ENCODE measurements around the gene LILRB5. TPM values are rescaled to one million over a fixed set of nuclear protein-coding genes. Genes with fewer than 3 reads are reported as not detected.

Gene LILRB5
- total and polyA plus RNA-seq, 2 of the 8 experiments (the other 6 are each of a cell fraction or from before 2014, with no cell fraction given) = 0.05 TPM; not detected in 1

DNA sequence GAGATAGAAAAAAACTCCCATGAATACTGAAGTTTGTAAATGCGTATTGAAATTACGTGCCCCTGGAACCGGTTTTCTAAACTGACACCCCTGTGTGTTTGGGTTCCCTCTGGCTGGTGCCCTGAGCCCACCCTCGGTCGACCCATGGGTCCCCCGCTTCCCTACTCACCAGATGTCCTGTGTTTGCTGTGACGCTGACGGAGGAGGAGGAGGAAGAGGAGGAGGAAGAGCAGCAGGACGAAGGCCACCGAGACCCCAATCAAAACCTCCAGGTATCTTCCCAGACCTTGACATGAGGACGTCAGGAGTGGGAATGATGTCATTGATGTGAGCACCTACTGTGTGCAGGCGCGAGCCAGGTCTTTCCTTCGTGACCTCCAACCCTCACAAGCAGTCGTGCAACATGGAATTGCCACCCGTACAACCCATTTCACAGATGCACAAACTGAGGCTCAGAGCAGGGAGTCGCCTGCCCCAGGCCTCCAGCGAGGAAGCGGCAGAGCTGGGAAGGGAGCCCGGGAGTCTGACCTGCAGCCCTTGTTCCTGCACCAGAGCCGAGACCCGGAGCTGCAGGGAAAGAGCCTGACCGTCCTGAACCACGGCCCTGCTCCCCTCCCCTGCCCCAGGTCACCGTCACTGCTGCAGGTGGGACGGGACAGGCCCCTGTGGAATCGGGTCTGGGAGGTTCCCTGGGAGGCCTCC, 38.0 kb downstream of the LILRB5 start:
- Histone ChIP-seq H4K20me1 (replicated peaks in 1 of 2; ENCODE audit: control insufficient read depth in 1 of 2, insufficient read depth in 2 of 2, low read length in 2 of 2) (no peaks in the 10 kb centered on the region), H3K9me3 (ENCODE audit: insufficient read depth in 2 of 2, low read depth in 1 of 2, low read length in 1 of 2) (no peaks in the 10 kb centered on the region), H3K79me1 (ENCODE audit: low read depth, low read length) (no peaks in the 10 kb centered on the region), H3K36me3 (ENCODE audit: control insufficient read depth in 2 of 4, insufficient read depth in 4 of 4, low read length in 3 of 4) (no peaks in the 10 kb centered on the region), H2BK15ac (ENCODE audit: low read length) (no peak overlapping the region), H2BK12ac (ENCODE audit: low read depth, low read length) (no peak overlapping the region), H4K91ac (replicated peaks; ENCODE audit: insufficient read length, low read length) (no peak overlapping the region), H3K4me2 (ENCODE audit: insufficient read depth in 1 of 2, low read depth in 2 of 2, low read length in 2 of 2) (no peak overlapping the region), H4K8ac (ENCODE audit: extremely low read depth, insufficient read depth, low read length) (no peak overlapping the region), H2AFZ (ENCODE audit: low read length) (no peak overlapping the region), H3K23me2 (ENCODE audit: low read depth, low read length) (no peaks in the 10 kb centered on the region), H3K79me2 (ENCODE audit: control insufficient read depth in 1 of 2, insufficient read depth in 2 of 2, low read length in 2 of 2) (no peaks in the 10 kb centered on the region), H3K56ac (replicated peaks; ENCODE audit: insufficient read length, low read depth, low read length) (no peak overlapping the region), H3K4me1 (replicated peaks in 1 of 4; ENCODE audit: control insufficient read depth in 3 of 4, insufficient read depth in 4 of 4, low read length in 3 of 4) (peaks cover 0 to 1% (median 0%) of the 10 kb centered on the region in 4 experiments; a peak in 2 of 7 replicates), H3K9ac (replicated peaks in 1 of 4; ENCODE audit: extremely low read depth in 1 of 4, low read depth in 3 of 4, low read length in 3 of 4) (no peak overlapping the region), H3K23ac (ENCODE audit: insufficient read length) (no peak overlapping the region), H2BK20ac (ENCODE audit: low read length) (no peak overlapping the region), H3K27me3 (replicated peaks in 1 of 4; ENCODE audit: control insufficient read depth in 3 of 4, extremely low read depth in 1 of 4, insufficient read depth in 3 of 4, low read length in 3 of 4) (no peaks in the 10 kb centered on the region), H2BK5ac (ENCODE audit: low read depth, low read length) (no peak overlapping the region), H3K14ac (ENCODE audit: insufficient read length) (no peak overlapping the region), H2AK5ac (ENCODE audit: low read depth, low read length) (no peak overlapping the region), H3K27ac (ENCODE audit: low read depth, low read length) (no peak overlapping the region), H3K4ac (replicated peaks; ENCODE audit: insufficient read length, low read depth, low read length) (no peak overlapping the region), H3K4me3 (ENCODE audit: extremely low read depth in 1 of 4, insufficient read depth in 2 of 4, low read depth in 3 of 4, low read length in 4 of 4) (no peak overlapping the region), H4K5ac (ENCODE audit: insufficient read length, low read depth, low read length) (no peak overlapping the region), H3K18ac (ENCODE audit: extremely low read depth, low read length) (no peak overlapping the region), H2BK120ac (replicated peaks; ENCODE audit: low read depth, low read length) (no peak overlapping the region)
- FAIRE-seq (no peak), DNase-seq (ENCODE audit: low read depth in 1 of 2, low spot score in 2 of 2) (no peak)
- WGBS, 2 experiments (ENCODE audit: extremely low coverage in 1 of 2, insufficient coverage in 1 of 2, insufficient read length in 1 of 2, insufficient replicate concordance in 2 of 2, low coverage in 1 of 2, low lambda C conversion rate in 2 of 2, missing lambda C conversion rate in 1 of 2) = 88% methylated on average over 26 of the region's 27 CpGs; no CpG with 5 or more reads in 1 of the 2 experiments
- TF ChIP-seq SP2 (IDR thresholded peaks at IDR 0.05; ENCODE audit: low read length) = no peak
- TF ChIP-seq KDM1A (IDR thresholded peaks at IDR 0.05; ENCODE audit: borderline replicate concordance, low read length) = no peak
- no peak for TF ChIP-seq NRF1 (IDR thresholded peaks at IDR 0.05; ENCODE audit: low read depth, low read length)
- CTCF ChIA-PET (ENCODE audit: partially characterized antibody) = no interaction called here
- POLR2A ChIA-PET (ENCODE audit: partially characterized antibody) = interaction anchor here (5.4 to 23.4 kb wide), 2 partner anchors 12 to 30 kb away, joined by 33 to 909 read pairs; partner anchors contain the start of genes MBOAT7, RPS9 and TSEN34

Data from H1 (cell line).